Measurements from ENCODE around the gene RYR2. TPM values are rescaled to one million over a fixed set of nuclear protein-coding genes. Genes with fewer than 3 reads are reported as not detected.

Gene RYR2
- total RNA-seq, 1 donor from 2014 or later: not detected

DNA sequence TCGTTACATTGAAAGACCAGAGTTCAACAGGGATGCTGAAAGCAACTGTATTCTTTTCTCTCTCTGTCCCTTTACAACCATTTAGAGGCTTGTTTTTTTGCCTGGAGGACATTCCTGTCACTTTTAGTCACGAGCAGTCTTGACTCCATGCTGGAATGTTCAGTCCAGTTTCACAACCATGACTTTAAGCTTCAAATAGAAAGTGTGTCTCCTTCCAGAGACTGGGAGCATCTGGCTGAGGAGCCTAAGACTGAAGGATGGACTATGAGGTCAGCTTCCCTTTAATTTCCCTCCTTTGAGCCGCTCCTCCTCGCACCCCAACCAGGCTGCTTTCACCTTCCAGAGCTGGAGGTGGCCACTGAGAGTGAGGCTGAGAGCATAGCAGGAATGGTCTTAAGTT is 10.5 kb upstream of the RYR2 start:
- intact Hi-C loops (cut with micrococcal nuclease): no loop called here

DNA sequence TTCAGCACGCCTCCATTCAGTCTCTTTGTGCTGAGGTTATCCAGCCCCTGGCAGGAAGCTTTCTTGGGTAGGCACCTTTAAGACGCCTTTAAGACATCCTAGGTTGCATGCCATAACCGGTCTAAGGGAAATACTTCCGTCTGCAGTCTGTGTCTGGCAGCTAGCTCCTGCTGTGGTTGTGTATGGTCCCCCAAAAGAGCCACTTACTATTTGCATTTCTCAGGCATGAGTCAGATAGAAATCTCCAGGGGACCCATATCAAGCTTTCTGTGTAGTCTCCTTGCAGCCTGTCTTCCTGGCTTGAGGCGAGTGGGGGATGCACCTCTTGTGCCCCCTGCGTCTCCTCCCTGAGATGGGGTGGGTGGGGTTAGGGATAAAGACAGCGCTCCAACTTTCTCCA is 10.0 kb upstream of the RYR2 start:
- intact Hi-C loops (cut with micrococcal nuclease): no loop called here

DNA sequence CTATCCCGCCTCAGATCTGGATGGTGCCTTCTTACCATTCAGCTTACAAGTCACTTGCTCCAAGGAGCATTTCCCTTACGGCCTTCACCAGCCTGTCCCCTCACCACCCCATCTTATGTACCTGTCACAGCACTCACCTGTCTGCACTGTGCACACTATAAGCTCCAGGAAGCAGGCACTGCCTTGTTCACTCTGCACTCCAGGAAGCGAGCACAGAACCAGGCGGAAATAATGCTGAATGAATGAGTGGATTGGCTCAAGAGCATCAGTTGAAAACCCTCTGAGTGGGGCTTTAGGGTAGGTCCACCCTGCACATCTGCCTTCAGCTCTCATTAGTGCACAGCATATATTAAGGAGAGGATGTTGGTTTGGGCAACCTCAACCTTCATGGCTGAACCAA is 8.9 kb upstream of the RYR2 start:
- intact Hi-C loops (cut with micrococcal nuclease): no loop called here

DNA sequence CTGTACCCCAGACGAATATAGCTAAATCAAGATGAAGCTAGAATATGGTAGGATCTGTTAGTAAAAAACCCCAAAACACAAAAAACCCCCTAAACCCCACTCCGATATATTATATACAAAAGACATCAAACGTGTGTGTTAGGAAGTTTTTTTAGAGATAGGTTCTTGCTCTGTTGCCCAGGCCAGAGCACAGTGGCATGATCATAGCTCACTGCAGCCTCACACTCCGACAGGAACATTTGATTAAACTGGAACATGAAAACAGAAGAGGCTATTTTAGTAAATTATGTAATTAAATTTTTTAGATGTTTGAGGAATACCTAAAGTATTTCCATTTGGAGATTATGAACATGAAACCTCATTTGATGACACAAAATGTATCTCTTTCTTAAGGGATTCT is 8.2 kb upstream of the RYR2 start:
- intact Hi-C loops (cut with micrococcal nuclease): no loop called here

DNA sequence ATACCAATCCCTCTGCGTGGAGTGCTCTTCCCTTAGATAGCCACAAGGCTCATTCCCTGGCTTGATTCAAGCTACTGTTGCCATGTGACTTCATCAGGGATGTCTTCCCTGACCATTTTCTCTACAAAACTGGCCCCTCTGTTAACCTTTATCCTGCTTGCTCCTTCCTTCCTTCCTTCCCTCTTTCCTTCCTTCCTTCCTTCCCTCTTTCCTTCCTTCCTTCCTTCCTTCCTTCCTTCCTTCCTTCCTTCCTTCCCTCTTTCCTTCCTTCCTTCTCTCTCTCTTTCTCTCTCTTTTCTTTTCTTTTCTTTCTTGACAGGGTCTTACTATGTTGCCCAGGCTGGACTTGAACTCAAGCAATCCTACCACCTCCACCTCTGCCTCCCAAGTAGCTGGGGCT is 6.2 kb upstream of the RYR2 start:
- intact Hi-C loops (cut with micrococcal nuclease): no loop called here

DNA sequence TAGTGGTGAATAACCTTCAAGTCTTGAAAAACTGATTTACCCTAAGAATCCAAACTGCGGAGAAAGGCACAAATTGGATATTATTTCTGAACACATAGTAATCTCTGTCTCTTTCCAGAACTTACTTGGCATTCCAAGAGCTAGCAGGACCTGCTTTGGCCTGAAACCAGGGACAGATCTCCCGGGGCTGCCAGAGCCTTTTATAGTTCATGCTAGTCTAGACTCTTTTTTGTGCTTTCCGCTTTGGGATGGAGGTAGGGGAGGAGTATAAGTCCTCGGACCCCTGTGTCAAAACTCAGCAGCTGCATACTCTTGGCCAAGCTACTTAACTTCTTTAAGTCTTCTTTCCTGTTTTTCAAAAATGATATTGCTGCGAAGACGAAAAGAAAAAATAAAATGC is 3.8 kb upstream of the RYR2 start:
- intact Hi-C loops (cut with micrococcal nuclease): no loop called here

DNA sequence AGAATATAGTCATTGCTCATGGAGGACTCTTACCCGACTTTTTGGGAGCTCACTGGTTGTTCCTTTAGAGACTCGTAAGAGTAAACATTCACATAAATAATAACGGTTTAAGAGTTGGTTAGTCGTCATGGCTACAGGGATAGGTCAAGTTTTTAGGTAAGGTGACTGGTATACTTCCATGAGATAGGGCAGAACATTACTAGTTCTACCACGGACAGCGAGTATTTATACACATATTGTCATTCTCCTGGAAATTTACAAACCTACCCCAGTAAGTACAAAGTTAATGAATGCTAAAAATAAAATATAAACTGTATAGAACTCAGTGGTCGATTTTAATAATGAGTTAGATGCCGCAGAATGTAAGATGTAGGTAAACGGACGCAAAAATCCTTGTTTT is 1.2 kb upstream of the RYR2 start:
- intact Hi-C loops (cut with micrococcal nuclease): no loop called here

DNA sequence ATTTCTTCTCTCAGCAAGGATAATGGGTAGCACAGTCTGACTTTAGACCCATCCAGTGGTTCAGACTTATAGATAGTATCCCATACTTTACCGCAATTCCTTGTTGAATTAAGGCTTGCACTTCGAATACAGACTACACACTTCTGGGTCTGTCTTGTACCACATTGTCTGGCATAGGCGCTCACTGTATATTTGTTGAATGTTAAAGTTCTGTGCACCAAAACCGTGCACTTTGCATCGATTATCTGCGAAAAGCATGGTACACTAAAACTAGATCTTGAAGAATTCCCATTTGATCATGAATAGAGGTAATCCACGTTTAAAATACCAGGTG is 556 bp upstream of the RYR2 start:
- intact Hi-C loops (cut with micrococcal nuclease): no loop called here

DNA sequence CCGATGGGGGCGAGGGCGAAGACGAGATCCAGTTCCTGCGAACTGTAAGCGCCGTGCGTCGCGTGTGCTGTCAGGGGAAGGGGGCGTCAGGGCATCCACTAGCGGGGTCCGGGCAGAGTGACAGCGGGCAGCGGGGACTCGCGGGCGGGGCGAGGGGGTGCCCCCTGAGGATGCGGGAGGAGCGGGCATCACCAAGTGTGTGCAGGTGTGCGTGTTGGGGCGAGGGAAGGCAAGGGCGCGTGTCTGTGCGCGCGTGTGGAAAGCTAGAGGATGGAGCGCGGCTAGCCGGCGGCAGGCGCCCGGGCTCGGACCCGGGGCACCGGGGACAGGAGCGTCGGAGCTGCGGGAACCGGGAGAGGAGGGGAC is 525 bp downstream of the RYR2 start:
- intact Hi-C loops (cut with micrococcal nuclease): no loop called here

DNA sequence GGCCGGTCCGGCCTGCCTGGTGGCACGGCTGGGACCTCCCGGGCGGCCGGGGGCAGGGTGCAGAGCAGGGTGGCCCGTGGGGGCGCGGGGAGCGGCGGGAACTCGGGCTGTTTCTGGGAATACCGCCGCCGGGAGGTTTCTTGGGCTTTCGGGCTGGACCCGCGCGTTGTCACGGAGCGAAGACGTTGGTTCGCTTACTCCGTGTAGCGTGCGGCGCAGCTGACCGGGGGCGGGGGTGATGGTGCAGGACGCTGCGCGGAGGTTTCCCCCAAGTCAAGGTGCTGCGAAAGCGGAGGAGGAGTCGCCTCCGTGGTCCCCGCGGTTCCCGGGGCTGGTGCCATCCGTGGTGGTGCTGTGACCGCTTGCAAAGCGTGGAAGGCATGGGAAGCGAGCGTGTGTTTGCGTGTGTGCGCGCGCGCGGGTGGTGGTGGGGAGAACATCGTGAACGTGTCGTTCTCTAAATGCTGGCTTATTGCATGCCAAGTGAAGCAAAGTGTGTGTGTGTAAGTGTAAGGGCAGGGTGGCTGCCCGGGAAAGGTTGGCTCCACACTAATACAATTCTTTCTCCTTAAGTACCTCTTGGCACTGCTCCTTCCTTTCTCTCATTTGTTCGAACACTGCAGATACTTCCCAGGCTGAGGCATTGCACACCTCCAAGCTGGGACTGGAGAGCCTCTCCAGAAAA is 1.1 kb downstream of the RYR2 start:
- intact Hi-C loops (cut with micrococcal nuclease): no loop called here

DNA sequence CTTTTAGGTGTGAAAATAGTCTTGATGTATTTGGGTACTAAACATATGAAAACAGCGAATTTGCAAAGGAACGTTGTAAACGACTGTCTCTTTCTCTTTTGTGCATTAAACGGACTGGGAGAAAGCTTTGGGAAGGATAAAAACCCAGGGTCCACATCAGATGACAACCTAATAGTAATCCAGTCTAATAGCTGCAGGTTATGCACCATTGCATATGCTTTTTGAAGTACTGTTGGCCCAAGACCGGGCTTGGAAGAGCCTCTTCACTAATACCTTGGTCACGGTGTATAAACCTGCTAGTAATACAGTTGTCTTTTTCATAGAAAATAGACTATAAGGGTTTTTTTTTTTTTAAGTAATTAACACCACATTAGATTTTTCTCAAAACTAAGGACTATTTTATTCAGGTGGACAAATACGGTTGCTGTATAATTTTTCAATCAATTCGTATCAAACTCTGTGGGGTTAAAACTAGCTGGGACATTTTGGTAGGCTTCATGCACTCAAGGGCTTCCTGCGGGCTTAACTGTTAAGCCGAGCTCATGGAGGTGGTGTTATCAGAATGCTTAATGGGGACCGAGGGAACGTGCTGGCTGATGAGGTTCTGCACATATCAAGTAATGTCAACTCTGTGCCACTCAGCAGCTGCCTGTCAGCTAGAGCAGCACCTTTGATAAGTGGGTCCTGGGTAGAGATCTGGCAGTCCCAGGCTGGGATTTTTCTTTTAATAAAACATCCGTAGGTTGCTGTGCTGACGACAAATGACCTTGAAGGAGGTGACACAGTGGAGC is 2.1 kb downstream of the RYR2 start:
- intact Hi-C loops (cut with micrococcal nuclease): no loop called here

DNA sequence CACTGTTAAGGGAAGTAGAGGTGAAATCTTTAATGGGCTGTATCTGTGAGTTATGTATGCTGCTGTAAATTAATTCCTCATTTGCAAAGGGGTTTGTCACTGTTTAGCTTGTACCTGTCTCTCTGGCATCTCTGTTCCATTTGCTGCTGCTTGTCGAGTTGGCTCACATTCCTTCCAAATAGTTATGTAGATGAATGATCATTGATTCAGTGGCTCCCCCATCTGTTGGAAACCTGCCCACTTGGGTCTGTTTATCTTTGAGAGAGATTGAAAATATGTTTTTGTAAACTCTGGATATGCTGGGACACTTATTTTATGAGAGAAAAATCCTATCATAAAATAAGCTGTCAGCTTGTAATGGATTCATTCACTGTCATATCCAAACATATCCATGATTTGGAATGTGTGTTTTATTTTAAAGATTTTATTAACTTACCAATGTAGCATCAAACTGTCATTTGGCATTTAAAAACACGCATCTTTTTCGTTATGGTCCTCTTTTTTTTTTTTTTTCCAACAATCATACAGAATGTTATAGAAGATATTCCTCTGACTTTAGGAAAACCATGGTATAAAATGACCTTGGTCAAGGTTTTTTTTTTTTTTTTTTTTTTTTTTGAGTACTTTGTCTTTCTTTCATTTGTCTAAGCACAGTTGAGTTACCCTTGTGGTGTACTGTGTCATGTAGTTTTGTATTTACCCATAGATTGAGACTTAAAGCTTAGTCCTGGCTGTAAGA is 3.5 kb downstream of the RYR2 start:
- intact Hi-C loops (cut with micrococcal nuclease): no loop called here

DNA sequence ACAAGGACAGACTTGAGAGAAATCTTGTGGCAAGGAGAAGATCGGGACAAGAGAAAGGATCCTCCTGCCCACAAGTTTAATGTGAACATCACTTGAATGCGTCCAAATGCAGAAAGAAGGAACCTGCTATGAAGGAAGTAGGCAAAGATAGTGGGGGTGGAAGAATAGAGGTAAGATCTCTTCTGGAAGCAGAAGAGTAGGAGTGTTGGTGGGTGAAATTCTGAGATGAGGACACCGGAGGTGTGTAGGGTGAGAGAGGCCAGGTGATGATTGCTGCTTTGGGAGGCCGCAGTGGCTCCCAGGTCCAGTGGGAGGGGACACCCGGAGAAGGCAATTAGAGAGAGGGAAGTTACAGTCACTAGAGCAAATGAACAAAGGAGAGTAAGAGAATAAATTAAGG is 6.8 kb downstream of the RYR2 start:
- intact Hi-C loops (cut with micrococcal nuclease): no loop called here

DNA sequence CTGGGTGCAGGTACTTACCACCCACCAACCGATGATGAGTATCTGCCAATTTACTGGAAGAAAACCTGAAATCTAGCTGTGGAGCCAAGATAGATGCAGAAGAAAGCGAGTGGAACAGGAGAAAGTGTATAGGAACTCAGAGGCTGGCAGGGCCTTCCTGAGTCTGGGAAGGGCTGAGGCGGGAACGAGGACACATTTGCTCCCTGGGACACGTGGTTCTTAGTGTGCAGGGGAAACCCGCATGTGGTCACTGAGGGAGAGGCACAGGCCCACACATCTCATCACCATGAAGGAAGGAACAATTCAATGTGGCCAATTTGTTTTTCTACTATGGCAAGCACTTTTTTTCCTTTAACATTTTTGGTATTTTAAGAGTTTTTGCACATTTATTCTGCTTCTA is 8.2 kb downstream of the RYR2 start:
- intact Hi-C loops (cut with micrococcal nuclease): no loop called here

DNA sequence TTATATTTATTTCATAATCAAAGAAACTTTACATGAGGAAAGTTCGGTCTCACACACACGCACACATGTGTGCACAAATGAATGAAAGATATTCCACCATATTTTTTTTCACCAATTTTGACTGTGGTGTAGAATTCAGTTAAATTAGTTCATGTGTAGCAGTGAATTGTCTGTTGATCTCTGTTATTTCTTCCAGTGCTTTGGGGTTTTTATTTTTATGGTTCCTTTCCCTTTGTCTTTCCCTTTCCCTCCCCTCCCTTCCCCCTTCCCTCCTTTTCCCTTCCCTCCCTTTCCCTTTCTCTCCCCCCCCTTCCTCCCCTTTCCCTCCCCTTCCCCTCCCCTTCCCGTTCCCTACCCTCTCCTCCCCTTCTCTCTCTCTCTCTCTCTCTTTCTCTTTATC is 8.9 kb downstream of the RYR2 start:
- intact Hi-C loops (cut with micrococcal nuclease): no loop called here

DNA sequence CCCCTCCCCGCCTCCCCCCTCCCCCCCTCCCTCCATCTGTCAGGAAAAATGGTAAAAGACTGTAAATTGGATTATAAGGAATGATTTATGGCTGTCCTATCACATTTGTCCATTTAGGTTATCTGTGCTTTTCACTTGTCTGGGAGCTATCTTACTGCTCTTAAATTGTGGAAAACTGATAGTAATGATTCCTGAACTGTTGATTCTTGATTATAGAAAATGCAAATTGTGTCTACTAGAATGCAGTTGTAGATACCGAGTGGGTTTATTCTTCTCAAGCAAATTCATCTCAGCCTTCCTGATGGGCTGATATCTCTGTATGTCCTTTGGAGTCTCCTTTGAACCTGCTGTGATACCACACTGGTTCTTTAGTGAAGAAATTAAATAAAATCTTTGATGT is 12.3 kb downstream of the RYR2 start:
- intact Hi-C loops (cut with micrococcal nuclease): no loop called here

DNA sequence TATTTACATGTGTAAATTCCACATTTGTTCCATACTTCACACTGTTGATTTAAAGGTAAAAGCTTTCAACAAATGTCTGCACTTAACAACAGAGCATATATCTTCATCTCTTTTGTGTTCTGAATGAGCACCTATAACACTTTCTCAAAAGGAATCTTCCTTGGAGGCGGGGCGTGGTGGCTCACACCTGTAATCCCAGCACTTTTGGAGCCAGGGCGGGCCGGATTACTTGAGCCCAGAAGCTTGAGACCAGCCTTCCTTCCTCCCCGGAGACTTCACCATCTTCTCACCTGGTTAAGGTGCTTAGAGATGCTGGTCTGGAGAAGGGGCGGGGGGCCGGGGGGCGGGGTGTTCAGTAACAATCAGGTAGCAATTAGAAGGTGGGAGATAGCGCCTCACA is 16.5 kb downstream of the RYR2 start:
- intact Hi-C loops (cut with micrococcal nuclease): no loop called here

DNA sequence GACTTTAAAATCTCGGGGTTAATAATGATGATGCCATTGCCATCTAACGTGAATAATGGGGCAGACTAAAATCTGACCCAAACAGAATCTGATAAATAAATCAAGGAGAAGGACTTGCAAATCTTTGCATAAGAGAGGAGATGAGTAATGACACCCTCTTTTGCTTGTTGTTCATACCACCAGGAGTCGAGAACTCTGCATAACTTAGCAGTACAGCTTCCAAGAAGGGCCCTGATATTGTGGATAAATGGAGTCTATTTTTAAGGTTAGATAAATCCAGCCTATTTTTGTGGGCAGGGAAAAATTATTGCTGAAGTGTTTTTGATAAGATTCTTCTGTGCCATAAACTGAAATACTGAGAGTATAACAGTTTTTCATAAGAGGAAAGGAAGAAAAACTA is 17.3 kb downstream of the RYR2 start:
- intact Hi-C loops (cut with micrococcal nuclease): no loop called here

DNA sequence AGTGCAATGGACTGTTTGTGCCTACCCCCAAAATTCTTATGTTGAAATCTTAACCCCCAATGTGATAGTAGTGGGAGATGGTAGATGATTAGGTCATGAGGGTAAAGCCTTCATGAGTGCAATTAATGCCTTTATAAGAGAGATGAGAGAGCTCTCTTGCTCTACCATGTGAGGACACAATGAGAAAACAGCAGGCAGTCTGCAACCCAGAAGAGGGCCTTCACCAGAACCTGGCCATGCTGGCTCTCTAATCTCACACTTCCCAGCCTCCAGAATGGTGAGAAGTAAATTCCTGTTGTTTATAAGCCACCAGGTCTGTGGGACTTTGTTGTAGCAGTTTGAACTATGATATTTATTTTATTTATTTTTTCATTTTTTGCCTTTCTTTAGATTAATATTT is 21.0 kb downstream of the RYR2 start:
- intact Hi-C loops (cut with micrococcal nuclease): no loop called here

DNA sequence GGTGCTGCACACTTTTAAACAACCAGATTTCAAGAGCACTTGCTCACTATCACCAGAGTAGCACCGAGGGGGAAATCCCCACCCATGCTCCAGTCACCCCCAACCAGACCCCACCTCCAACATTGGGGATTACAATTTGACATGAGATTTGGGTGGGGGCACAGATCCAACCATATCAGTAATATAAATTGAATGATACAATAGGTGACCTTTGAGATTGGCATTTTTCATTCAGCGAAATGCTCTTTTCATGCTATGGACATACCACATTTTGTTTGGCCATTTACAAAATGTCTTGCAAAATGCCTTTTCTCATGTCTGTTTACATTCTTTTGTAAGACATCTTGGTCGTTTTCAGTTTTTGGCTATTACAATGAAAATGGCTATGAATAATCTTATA is 23.9 kb downstream of the RYR2 start:
- intact Hi-C loops (cut with micrococcal nuclease): no loop called here

DNA sequence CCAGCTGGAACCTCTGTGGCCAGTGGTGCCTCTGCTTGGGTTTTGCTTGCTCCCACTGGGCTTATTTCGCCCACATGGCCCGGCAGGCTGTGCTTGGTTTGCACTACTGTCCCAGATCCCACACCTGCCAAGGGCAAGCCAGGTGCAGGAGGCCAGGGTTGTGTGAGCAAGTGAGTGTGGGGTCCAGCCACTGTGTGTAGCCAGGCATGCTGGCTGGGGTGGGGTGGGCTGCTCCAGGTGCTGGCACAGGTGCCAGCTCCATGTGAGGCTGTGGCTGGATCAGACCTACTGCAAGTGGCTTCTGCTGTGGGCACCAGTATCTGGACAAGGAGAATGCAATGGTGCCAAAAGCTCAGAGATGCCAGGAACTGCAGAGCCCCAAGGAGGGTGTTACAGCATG is 28.5 kb downstream of the RYR2 start:
- intact Hi-C loops (cut with micrococcal nuclease): no loop called here

DNA sequence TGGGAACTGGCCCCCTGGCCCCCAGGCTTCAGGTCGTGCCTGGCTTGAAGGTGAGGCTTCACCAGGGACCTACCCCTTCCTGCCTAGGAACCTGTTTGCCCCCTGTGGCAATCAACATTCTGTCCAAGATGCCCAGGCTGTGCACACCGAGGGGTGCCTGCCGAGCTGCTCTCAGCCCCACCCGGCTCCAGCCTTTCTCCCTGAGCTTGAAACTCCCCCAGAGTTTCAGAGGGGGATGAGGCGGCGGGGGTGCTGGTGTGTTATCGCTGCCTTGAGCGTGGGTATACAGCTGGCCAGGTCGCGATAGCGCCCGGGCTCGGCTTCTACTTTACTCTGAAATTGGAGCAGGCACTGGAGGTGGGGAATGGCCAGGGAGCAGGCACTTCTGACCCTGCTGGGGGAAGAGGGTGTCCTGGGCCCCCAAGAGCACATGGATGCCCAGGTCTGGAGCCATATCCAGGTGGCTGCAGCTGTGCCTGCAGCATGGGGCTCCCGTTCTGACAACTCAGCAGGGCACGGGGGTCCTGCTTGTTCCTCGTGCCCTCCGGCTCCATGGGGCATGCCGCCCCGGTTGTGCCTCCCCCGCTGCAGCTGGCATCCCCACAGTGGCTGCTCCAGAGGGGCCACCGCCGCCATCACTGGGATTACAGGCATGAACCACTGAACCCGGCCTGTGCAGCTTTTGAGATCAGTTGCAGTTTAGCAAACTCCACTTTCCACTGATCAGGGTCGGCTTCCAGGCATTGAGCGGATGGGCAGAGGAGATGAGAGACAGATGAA is 29.8 kb downstream of the RYR2 start:
- intact Hi-C loops (cut with micrococcal nuclease): no loop called here

Data from T-helper 1 cell treated with Interleukin-12 subunit alpha and Interleukin-12 subunit beta and Interleukin-4 antibody, amounts not matched to agents 30 ng/mL and 1 ng/mL, for 36 hours (primary cell).